Right lobe of liver (tissue), 4 donors: ENCODE data around the gene TMEM229A.
"Not testable (repeated sequence)": the region's sequence is repeated elsewhere in the genome, so short reads cannot be mapped to it uniquely, and the experiment has no call there.

Experiments used
- POLR2A ChIP-seq: fragments of 450-650 bp; IDR thresholded peaks from one replicate; pipeline ENCODE4 v1.6.1; 2017; ENCODE audit warnings: antibody characterized with exemption, mild to moderate bottlenecking
- TF ChIP-seq, protein P1 (sequence below), 4 donors: fragments of 200-600 bp in 3 of 4; fragments of 450-650 bp in 1 of 4; IDR thresholded peaks; one replicate each; pipeline versions ENCODE4 v1.5.1 to v1.8.0; 2016 to 2022; ENCODE audit warnings: antibody characterized with exemption in 4 of 4, mild to moderate bottlenecking in 2 of 4
- donor health status: DM: no; HTN: no; CAD: no.
- donor health status: DM: no; HTN: no; CAD: no.
- donor health status: DM: no; HTN: yes; CAD: no.

DNA sequence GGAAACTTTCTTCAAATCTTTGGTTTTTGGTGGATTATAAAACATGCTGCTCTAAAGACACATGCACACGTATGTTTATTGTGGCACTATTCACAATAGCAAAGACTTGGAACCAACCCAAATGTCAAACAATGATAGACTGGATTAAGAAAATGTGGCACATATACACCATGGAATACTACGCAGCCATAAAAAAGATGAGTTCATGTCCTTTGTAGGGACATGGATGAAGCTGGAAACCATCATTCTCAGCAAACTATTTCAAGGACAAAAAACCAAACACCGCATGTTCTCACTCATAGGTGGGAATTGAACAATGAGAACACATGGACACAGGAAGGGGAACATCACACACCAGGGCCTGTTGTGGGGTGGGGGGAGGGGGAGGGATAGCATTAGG lies 8.5 kb downstream of the TMEM229A start:
- TF ChIP-seq, protein P1, sequence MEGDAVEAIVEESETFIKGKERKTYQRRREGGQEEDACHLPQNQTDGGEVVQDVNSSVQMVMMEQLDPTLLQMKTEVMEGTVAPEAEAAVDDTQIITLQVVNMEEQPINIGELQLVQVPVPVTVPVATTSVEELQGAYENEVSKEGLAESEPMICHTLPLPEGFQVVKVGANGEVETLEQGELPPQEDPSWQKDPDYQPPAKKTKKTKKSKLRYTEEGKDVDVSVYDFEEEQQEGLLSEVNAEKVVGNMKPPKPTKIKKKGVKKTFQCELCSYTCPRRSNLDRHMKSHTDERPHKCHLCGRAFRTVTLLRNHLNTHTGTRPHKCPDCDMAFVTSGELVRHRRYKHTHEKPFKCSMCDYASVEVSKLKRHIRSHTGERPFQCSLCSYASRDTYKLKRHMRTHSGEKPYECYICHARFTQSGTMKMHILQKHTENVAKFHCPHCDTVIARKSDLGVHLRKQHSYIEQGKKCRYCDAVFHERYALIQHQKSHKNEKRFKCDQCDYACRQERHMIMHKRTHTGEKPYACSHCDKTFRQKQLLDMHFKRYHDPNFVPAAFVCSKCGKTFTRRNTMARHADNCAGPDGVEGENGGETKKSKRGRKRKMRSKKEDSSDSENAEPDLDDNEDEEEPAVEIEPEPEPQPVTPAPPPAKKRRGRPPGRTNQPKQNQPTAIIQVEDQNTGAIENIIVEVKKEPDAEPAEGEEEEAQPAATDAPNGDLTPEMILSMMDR (IDR thresholded peaks at IDR 0.05): not testable (repeated sequence)
- not testable (repeated sequence) for TF ChIP-seq POLR2A
